WTC11 (cell line): Measurements from ENCODE around the gene PDGFRA. TPM values are rescaled to one million over a fixed set of nuclear protein-coding genes. Genes with fewer than 3 reads are reported as not detected.

Experiments
- ATAC-seq: fragments of 200-7000 bp; cut with Tn5 transposase; 2 replicates; pipeline ENCODE4 v1.10.0; 2021; ENCODE audit warnings: mild to moderate bottlenecking, moderate library complexity
- CTCF ChIA-PET: fragments of 300-600 bp; sonication (Branson Sonifier 250); formaldehyde crosslinking; loops from one replicate; lab custom pipeline; 2021; ENCODE audit warnings: antibody characterized with exemption; lab: Charles Lee
- POLR2A ChIA-PET: fragments of 350-600 bp; sonication (Branson Sonifier 250); formaldehyde crosslinking; loops from one replicate; lab custom pipeline; 2021; ENCODE audit warnings: antibody characterized with exemption; lab: Charles Lee
- DNase-seq: peaks from one replicate; pipeline ENCODE4 v3.0.0; 2021; ENCODE audit warnings: low spot score
- H3K27ac Mint-ChIP-seq: 2 replicates; pipeline ENCODE4 v1.8.0; 2021; ENCODE audit warnings: mixed read lengths
- H3K27me3 Mint-ChIP-seq: 2 replicates; pipeline ENCODE4 v1.8.0; 2021; ENCODE audit warnings: low read depth, mild to moderate bottlenecking, moderate library complexity, mixed read lengths
- H3K36me3 Mint-ChIP-seq: 2 replicates; pipeline ENCODE4 v1.8.0; 2021; ENCODE audit warnings: mixed read lengths
- H3K4me1 Mint-ChIP-seq: 2 replicates; pipeline ENCODE4 v1.8.0; 2022; ENCODE audit warnings: mixed read lengths
- H3K4me3 Mint-ChIP-seq: 2 replicates; pipeline ENCODE4 v1.8.0; 2021; ENCODE audit warnings: mild to moderate bottlenecking, moderate library complexity, mixed read lengths
- H3K9me3 Mint-ChIP-seq: 2 replicates; pipeline ENCODE4 v1.8.0; 2021; ENCODE audit warnings: mixed read lengths
- ARID4B ChIP-seq: sonication (generic); formaldehyde crosslinking; IDR thresholded peaks from 2 replicates; pipeline ENCODE4 v1.8.0; 2023; ENCODE audit warnings: missing genetic modification reagents, mild to moderate bottlenecking, borderline replicate concordance
- ATF2 ChIP-seq: sonication (generic); formaldehyde crosslinking; IDR thresholded peaks from 2 replicates; pipeline ENCODE4 v1.8.1; 2022; ENCODE audit warnings: low read depth, missing genetic modification reagents, borderline replicate concordance
- CREB1 ChIP-seq: sonication (generic); formaldehyde crosslinking; IDR thresholded peaks from 2 replicates; pipeline ENCODE4 v1.8.0; 2023; ENCODE audit warnings: mild to moderate bottlenecking, missing genetic modification reagents
- ESRRA ChIP-seq: sonication (generic); formaldehyde crosslinking; IDR thresholded peaks from 2 replicates; pipeline ENCODE4 v1.8.1; 2022; ENCODE audit warnings: mild to moderate bottlenecking, missing genetic modification reagents, borderline replicate concordance
- KAT7 ChIP-seq: sonication (generic); formaldehyde crosslinking; IDR thresholded peaks from 2 replicates; pipeline ENCODE4 v1.8.1; 2023; ENCODE audit warnings: missing genetic modification reagents, mild to moderate bottlenecking, borderline replicate concordance
- NFATC4 ChIP-seq: fragments of 250-450 bp; sonication (Bioruptor Pico); IDR thresholded peaks from 2 replicates; pipeline ENCODE4 v1.9.0; 2021; ENCODE audit warnings: mild to moderate bottlenecking
- NR1H2 ChIP-seq: sonication (generic); formaldehyde crosslinking; IDR thresholded peaks from 2 replicates; pipeline ENCODE4 v1.9.0; 2021; ENCODE audit warnings: mild to moderate bottlenecking, moderate library complexity, missing genetic modification reagents
- OVOL2 ChIP-seq: fragments of 250-450 bp; sonication (Bioruptor Pico); IDR thresholded peaks from 2 replicates; pipeline ENCODE4 v1.9.0; 2021; ENCODE audit warnings: mild to moderate bottlenecking, borderline replicate concordance
- PRDM15 ChIP-seq: sonication (generic); formaldehyde crosslinking; IDR thresholded peaks from 2 replicates; pipeline ENCODE4 v1.8.0; 2022; ENCODE audit warnings: missing genetic modification reagents
- PREB ChIP-seq: sonication (generic); formaldehyde crosslinking; IDR thresholded peaks from 2 replicates; pipeline ENCODE4 v1.8.1; 2022; ENCODE audit warnings: mild to moderate bottlenecking, missing genetic modification reagents, moderate library complexity, borderline replicate concordance
- RELA ChIP-seq: sonication (generic); formaldehyde crosslinking; IDR thresholded peaks from 2 replicates; pipeline ENCODE4 v1.8.1; 2022; ENCODE audit warnings: missing genetic modification reagents, mild to moderate bottlenecking, borderline replicate concordance
- TEAD4 ChIP-seq: sonication (generic); formaldehyde crosslinking; IDR thresholded peaks from 2 replicates; pipeline ENCODE4 v1.8.0; 2022; ENCODE audit warnings: mild to moderate bottlenecking, missing genetic modification reagents
- ZNF121 ChIP-seq: sonication (generic); formaldehyde crosslinking; IDR thresholded peaks from 2 replicates; pipeline ENCODE4 v1.8.0; 2023; ENCODE audit warnings: missing genetic modification reagents
- ZNF416 ChIP-seq: fragments of 250-450 bp; sonication (Bioruptor Pico); IDR thresholded peaks from 2 replicates; pipeline ENCODE4 v1.9.0; 2021; ENCODE audit warnings: mild to moderate bottlenecking, inconsistent platforms
- ZNF423 ChIP-seq: fragments of 250-450 bp; sonication (Bioruptor Pico); IDR thresholded peaks from 2 replicates; pipeline ENCODE4 v2.1.2; 2022; ENCODE audit warnings: mild to moderate bottlenecking, moderate library complexity
- total RNA-seq: library from RNA; stranded (reverse); gene quantifications from 3 replicates; pipeline ENCODE4 v1.2.3, GENCODE V29; 2021
- TF ChIP-seq, protein P1 (sequence below): sonication (generic); formaldehyde crosslinking; IDR thresholded peaks from 2 replicates; pipeline ENCODE4 v1.8.1; 2023; ENCODE audit warnings: mild to moderate bottlenecking, moderate library complexity, missing genetic modification reagents
- TF ChIP-seq, protein P2 (sequence below): fragments of 250-450 bp; sonication (Bioruptor Pico); IDR thresholded peaks from 2 replicates; pipeline ENCODE4 v1.9.0; 2021; ENCODE audit warnings: mild to moderate bottlenecking
- TF ChIP-seq, protein P3 (sequence below): sonication (generic); formaldehyde crosslinking; IDR thresholded peaks from 2 replicates; pipeline ENCODE4 v1.8.0; 2023; ENCODE audit warnings: mild to moderate bottlenecking, missing genetic modification reagents

The PDGFRA gene
- total RNA-seq, 1 experiment from 2014 or later = 3.3 TPM

- Mint-ChIP-seq H3K27me3 (peaks cover 5% of the 10 kb centered on the region), H3K27ac (no peak overlapping the region), H3K4me1 (peaks cover 15% of the 10 kb centered on the region), H3K4me3 (no peak overlapping the region), H3K9me3 (peaks cover 59% of the 10 kb centered on the region), H3K36me3 (peaks cover 54% of the 10 kb centered on the region)
- CTCF ChIA-PET = no interaction called here
- ATAC-seq (no peak), DNase-seq (no peak)
- POLR2A ChIA-PET = no interaction called here
- TF ChIP-seq ARID4B (CRISPR knock-in tag) = no peak
- no peak for TF ChIP-seq NR1H2 (CRISPR knock-in tag)
- TF ChIP-seq PREB (CRISPR knock-in tag) = no peak
- TF ChIP-seq ZNF416 (CRISPR knock-in tag) = no peak
- no peak for TF ChIP-seq RELA
- TF ChIP-seq, protein P1, sequence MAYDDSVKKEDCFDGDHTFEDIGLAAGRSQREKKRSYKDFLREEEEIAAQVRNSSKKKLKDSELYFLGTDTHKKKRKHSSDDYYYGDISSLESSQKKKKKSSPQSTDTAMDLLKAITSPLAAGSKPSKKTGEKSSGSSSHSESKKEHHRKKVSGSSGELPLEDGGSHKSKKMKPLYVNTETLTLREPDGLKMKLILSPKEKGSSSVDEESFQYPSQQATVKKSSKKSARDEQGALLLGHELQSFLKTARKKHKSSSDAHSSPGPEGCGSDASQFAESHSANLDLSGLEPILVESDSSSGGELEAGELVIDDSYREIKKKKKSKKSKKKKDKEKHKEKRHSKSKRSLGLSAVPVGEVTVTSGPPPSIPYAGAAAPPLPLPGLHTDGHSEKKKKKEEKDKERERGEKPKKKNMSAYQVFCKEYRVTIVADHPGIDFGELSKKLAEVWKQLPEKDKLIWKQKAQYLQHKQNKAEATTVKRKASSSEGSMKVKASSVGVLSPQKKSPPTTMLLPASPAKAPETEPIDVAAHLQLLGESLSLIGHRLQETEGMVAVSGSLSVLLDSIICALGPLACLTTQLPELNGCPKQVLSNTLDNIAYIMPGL (CRISPR knock-in tag) = no peak
- TF ChIP-seq, protein P2, sequence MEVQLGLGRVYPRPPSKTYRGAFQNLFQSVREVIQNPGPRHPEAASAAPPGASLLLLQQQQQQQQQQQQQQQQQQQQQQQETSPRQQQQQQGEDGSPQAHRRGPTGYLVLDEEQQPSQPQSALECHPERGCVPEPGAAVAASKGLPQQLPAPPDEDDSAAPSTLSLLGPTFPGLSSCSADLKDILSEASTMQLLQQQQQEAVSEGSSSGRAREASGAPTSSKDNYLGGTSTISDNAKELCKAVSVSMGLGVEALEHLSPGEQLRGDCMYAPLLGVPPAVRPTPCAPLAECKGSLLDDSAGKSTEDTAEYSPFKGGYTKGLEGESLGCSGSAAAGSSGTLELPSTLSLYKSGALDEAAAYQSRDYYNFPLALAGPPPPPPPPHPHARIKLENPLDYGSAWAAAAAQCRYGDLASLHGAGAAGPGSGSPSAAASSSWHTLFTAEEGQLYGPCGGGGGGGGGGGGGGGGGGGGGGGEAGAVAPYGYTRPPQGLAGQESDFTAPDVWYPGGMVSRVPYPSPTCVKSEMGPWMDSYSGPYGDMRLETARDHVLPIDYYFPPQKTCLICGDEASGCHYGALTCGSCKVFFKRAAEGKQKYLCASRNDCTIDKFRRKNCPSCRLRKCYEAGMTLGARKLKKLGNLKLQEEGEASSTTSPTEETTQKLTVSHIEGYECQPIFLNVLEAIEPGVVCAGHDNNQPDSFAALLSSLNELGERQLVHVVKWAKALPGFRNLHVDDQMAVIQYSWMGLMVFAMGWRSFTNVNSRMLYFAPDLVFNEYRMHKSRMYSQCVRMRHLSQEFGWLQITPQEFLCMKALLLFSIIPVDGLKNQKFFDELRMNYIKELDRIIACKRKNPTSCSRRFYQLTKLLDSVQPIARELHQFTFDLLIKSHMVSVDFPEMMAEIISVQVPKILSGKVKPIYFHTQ (CRISPR knock-in tag) = no peak
- no peak for TF ChIP-seq ZNF121 (CRISPR knock-in tag)
- TF ChIP-seq KAT7 = no peak
- TF ChIP-seq OVOL2 (CRISPR knock-in tag) = no peak
- no peak for TF ChIP-seq NFATC4 (CRISPR knock-in tag)
- no peak for TF ChIP-seq ESRRA (CRISPR knock-in tag)
- no peak for TF ChIP-seq PRDM15 (CRISPR knock-in tag)
- no peak for TF ChIP-seq CREB1 (CRISPR knock-in tag)
- no peak for TF ChIP-seq ATF2 (CRISPR knock-in tag)
- TF ChIP-seq ZNF423 (CRISPR knock-in tag) = no peak
- TF ChIP-seq, protein P3, sequence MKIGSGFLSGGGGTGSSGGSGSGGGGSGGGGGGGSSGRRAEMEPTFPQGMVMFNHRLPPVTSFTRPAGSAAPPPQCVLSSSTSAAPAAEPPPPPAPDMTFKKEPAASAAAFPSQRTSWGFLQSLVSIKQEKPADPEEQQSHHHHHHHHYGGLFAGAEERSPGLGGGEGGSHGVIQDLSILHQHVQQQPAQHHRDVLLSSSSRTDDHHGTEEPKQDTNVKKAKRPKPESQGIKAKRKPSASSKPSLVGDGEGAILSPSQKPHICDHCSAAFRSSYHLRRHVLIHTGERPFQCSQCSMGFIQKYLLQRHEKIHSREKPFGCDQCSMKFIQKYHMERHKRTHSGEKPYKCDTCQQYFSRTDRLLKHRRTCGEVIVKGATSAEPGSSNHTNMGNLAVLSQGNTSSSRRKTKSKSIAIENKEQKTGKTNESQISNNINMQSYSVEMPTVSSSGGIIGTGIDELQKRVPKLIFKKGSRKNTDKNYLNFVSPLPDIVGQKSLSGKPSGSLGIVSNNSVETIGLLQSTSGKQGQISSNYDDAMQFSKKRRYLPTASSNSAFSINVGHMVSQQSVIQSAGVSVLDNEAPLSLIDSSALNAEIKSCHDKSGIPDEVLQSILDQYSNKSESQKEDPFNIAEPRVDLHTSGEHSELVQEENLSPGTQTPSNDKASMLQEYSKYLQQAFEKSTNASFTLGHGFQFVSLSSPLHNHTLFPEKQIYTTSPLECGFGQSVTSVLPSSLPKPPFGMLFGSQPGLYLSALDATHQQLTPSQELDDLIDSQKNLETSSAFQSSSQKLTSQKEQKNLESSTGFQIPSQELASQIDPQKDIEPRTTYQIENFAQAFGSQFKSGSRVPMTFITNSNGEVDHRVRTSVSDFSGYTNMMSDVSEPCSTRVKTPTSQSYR (CRISPR knock-in tag) = no peak
- TF ChIP-seq TEAD4 (CRISPR knock-in tag) = no peak
Observed at GRCh38 chr4:54282837-54283236, 53.7 kb downstream of the PDGFRA start.
